Right lobe of liver (tissue), 6 donors: ENCODE data around the gene EOGT. TPM values are rescaled to one million over a fixed set of nuclear protein-coding genes. Genes with fewer than 3 reads are reported as not detected.

Experiments
- ATAC-seq, 4 donors: fragments of 200-7000 bp; cut with Tn5 transposase; one replicate each; pipeline ENCODE4 v1.9.1; 2020; ENCODE audit warnings: mild to moderate bottlenecking in 4 of 4, moderate library complexity in 4 of 4
- DNase-seq, 3 donors: peaks; one replicate each; pipeline ENCODE4 v3.0.0-alpha.2; 2020
- H3K27ac ChIP-seq, 3 donors: fragments of 200-600 bp; one replicate each; pipeline ENCODE4 v1.8.0; 2022
- H3K27me3 ChIP-seq, 2 donors: fragments of 200-600 bp; one replicate each; pipeline ENCODE4 v1.8.0; 2022
- H3K36me3 ChIP-seq, 4 donors: fragments of 200-600 bp; sonication (generic) in 1 of 4; one replicate each; pipeline versions ENCODE4 v1.5.1 to v1.8.0; 2017 to 2022; ENCODE audit warnings: control low read depth in 1 of 4
- H3K4me1 ChIP-seq, 4 donors: fragments of 200-600 bp; sonication (generic) in 1 of 4; one replicate each; pipeline versions ENCODE4 v1.5.1 to v1.8.0; 2017 to 2022; ENCODE audit warnings: control low read depth in 1 of 4
- H3K4me3 ChIP-seq, 3 donors: fragments of 200-600 bp; one replicate each; pipeline ENCODE4 v1.8.0; 2022
- H3K9me3 ChIP-seq, 4 donors: fragments of 200-600 bp; sonication (generic) in 1 of 4; one replicate each; pipeline versions ENCODE4 v1.5.1 to v1.8.0; 2017 to 2022; ENCODE audit warnings: control low read depth in 1 of 4
- CTCF ChIP-seq, 4 donors: fragments of 200-600 bp in 3 of 4; fragments of 450-650 bp in 1 of 4; IDR thresholded peaks; one replicate each; pipeline versions ENCODE4 v1.5.1 to v1.8.0; 2016 to 2022; ENCODE audit warnings: antibody characterized with exemption in 4 of 4, mild to moderate bottlenecking in 2 of 4
- POLR2A ChIP-seq: fragments of 450-650 bp; IDR thresholded peaks from one replicate; pipeline ENCODE4 v1.6.1; 2017; ENCODE audit warnings: antibody characterized with exemption, mild to moderate bottlenecking
- WGBS: methylation state at CpG from one replicate; pipeline ENCODE4 v1.1.6; 2018; ENCODE audit warnings: low coverage, low lambda C conversion rate; ENCODE audit not compliant: insufficient coverage; ENCODE audit errors: missing lambda C conversion rate; 5-methylcytosine and 5-hydroxymethylcytosine counted together
- intact Hi-C, 2 donors: fragments of 100-400 bp; cut with DNase I; formaldehyde crosslinking; loops; one replicate each; pipeline versions ENCODE4 v1.11.2 to v1.14.1; 2022
- total RNA-seq, 6 experiments: library from RNA; depleted of rRNA in 2 of 6; stranded (reverse); fragments of >200 nt in 2 of 6; fragmentation: NEBNext Ultra II Directional in 3 of 6; extraction: Animal tissue kit (Norgen Biotek cat#: 25700) in 3 of 6; gene quantifications; one replicate each; pipeline versions ENCODE4 v1.1.0 to v1.2.4, GENCODE V29; 2016 to 2023
- donor health status: DM: no; HTN: yes; CAD: no.
- donor health status: DM: no; HTN: no; CAD: no.
- donor health status: DM: no; HTN: no; CAD: no.
- donor health status: DM: no; HTN: yes; CAD: no.
- donor health status: DM: no; HTN: yes; CAD: no.

Gene EOGT
- total RNA-seq, 6 experiments from 2014 or later: 3.4 to 8.7 (median 5.1) TPM

- no peaks in the 10 kb centered on the region for H3K9me3 ChIP-seq
- H3K4me3 ChIP-seq: no peak overlapping the region
- ATAC-seq: no peak
- no peaks in the 10 kb centered on the region for H3K27me3 ChIP-seq
- intact Hi-C loops: no loop called here
- H3K36me3 ChIP-seq: peaks cover 0 to 16% (median 0%) of the 10 kb centered on the region in 4 donors
- 86% methylated on average over 3 of the region's 5 CpGs for WGBS
- no peaks in the 10 kb centered on the region for H3K4me1 ChIP-seq
- no peak overlapping the region for H3K27ac ChIP-seq
- no peak for DNase-seq
- no peak for TF ChIP-seq POLR2A
- no peak for TF ChIP-seq CTCF (IDR thresholded peaks at IDR 0.05)
Observed at GRCh38 chr3:68984011-68984530, 29.4 kb downstream of the EOGT start.

DNA sequence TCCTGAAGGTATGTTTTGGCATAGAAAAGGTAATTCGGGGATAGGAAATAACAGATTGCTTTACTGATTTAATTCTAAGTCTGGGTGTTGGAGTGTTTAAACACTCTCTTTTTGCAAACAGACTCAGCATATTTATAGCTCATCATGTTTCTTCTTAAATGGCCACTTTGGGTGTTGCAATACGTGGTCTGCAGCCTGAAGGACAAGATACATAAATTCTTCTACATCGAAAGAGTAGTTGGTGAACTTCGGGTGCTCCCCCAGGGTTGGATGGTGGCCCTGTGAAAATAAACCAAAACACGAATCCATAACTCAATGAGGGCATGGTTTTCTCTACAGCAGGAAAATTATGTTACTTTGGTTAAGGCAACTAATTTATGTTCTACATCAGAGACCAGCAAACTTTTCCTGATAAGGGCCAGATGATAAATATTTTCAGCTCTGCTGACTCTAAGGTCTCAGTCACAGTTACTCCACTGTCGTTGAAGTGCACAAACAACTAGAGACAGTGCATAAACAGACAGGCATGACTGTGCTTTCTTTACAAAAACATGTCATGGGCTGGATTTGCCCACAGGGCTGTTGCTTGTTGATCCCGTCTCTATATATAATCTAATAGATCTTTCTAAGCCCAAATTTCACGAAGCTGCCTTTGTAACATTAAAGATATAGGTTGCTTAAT, 35.9 kb downstream of the EOGT start:
- no peaks in the 10 kb centered on the region for H3K9me3 ChIP-seq
- TF ChIP-seq POLR2A (no peak), CTCF (IDR thresholded peaks at IDR 0.05) (no peak)
- intact Hi-C loops: no loop called here
- no peaks in the 10 kb centered on the region for H3K27me3 ChIP-seq
- 79% methylated on average over 8 of the region's 8 CpGs for WGBS
- H3K36me3 ChIP-seq: peaks cover 0 to 23% (median 0%) of the 10 kb centered on the region in 4 donors
- ATAC-seq: no peak
- no peak for DNase-seq
- H3K4me1 ChIP-seq: no peaks in the 10 kb centered on the region
- H3K4me3 ChIP-seq: no peak overlapping the region
- H3K27ac ChIP-seq: no peak overlapping the region

DNA sequence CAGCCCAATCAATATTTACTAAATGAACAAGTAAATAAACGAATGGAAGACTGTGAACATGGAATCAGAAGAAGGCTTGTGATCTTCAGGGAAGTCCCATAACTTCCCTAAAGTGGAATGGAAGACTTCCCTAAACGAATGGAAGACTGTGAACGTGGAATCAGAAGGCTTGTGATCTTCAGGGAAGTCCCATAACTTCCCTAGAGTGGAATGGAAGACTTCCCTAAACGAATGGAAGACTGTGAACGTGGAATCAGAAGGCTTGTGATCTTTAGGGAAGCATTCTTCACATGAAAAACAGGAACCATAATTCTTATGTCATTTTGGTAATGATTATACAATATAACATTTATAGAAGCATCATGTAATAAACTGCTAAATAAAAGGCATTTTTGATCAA, 38.8 kb downstream of the EOGT start:
- Histone ChIP-seq H3K4me3 (no peak overlapping the region), H3K27me3 (no peaks in the 10 kb centered on the region), H3K27ac (no peak overlapping the region), H3K4me1 (no peaks in the 10 kb centered on the region), H3K36me3 (peaks cover 0 to 23% (median 0%) of the 10 kb centered on the region in 4 donors), H3K9me3 (no peaks in the 10 kb centered on the region)
- ATAC-seq: peak in 1 of 4 donors; percentile 34
- WGBS: 63% methylated on average over 5 of the region's 5 CpGs
- no peak for TF ChIP-seq POLR2A
- no peak for TF ChIP-seq CTCF (IDR thresholded peaks at IDR 0.05)
- intact Hi-C loops: no loop called here
- DNase-seq: no peak

GRCh38 chr3:68973639-68974038, 39.8 kb downstream of the EOGT start:
- ATAC-seq (peak; percentile 31 to 47 (median 39)), DNase-seq (no peak)
- Histone ChIP-seq H3K4me1 (no peaks in the 10 kb centered on the region), H3K36me3 (peaks cover 0 to 13% (median 0%) of the 10 kb centered on the region in 4 donors), H3K27me3 (no peaks in the 10 kb centered on the region), H3K27ac (no peak overlapping the region), H3K9me3 (no peaks in the 10 kb centered on the region), H3K4me3 (no peak overlapping the region)
- WGBS: 65% methylated on average over 7 of the region's 7 CpGs
- intact Hi-C loops: no loop called here
- TF ChIP-seq CTCF (IDR thresholded peaks at IDR 0.05) (no peak), POLR2A (no peak)
